Measurements from ENCODE around the gene NCAPD2.
"Not testable (repeated sequence)": the region's sequence is repeated elsewhere in the genome, so short reads cannot be mapped to it uniquely, and the experiment has no call there.

NCAPD2 gene

DNA sequence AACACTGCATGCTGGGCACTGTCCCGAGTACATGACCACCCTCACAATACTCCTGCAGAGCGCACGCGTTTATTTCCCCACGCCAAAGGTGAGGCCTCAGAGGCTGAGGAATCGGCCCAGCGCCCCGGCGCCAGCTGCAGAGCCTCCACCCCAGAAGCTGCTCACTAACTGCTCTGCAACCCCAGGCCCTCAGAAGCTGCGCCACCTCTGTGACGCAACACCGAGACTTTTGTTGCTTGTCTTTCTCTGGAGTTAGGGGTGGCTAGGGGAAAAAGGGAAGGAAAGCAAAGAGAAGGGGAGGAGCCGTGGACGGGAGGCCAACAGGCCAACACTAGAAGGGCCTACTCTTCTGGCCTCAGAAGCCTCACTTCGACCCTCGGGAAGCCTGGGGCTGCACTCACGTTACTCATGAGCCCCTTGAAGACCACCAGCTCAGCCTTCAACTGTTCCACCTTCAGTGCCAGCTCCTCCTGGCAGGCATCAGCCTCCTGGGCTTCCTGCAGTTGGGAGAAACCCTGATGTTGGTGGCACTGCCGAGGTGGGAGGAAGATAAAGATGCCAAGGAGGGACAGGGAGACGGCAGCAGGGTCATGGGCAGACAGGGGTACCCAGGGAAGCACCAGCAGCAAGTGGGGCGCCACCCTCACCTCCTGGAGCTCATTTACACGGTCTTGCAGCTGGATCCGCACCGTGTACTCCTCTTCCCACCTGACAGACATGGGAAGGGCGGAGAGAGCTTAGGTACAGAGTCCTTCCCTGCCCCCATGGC is 56.6 kb downstream of the NCAPD2 start:
- DNase-seq (ENCODE audit: low spot score): no peak

GRCh38 chr12:6551063-6551461 is 57.2 kb downstream of the NCAPD2 start:
- peak; percentile 74 for DNase-seq (ENCODE audit: low spot score)

GRCh38 chr12:6551496-6552139 is 57.7 kb downstream of the NCAPD2 start:
- no peak for DNase-seq (ENCODE audit: low spot score)

- no peak for DNase-seq (ENCODE audit: low spot score)
Observed at GRCh38 chr12:6552140-6552551, 58.2 kb downstream of the NCAPD2 start.

DNA sequence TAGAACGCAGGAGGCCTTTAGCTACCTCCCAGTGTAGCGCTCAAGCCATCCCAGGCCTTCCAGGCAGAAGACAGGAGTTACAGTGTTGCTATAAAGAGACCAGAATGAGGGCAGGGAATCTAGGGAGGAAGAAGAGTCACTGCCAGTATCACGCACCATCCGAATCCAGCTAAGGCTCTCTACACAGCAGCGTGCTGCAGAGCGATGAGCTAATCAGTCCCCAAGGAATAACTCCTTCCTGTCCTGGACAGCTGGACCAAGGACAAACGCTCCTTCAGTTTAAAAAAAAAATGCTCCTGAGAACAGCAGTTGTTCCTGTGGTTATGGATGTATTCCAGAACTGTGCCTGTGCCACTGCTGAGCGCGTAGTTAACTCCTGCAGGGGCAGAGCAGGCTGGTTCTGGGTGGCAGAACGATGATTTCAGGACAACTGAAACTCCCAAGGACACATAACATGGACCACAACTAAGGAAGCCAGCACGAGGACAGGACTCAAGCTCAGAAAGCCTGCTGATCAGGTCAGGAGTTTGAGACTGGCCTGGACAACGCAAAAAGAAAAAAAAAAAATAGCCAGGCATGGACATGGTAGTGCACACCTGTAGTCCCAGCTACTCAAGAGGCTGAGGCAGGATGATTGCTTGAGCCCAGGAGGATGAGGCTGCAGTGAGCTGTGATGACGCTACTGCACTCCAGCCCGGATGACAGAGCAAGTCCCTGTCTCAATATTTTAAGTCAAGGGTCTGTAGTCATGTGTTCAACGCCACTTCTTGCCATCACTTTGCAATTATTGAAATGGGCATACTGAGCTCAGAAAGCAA is 59.4 kb downstream of the NCAPD2 start:
- no peak for DNase-seq (ENCODE audit: low spot score)

DNA sequence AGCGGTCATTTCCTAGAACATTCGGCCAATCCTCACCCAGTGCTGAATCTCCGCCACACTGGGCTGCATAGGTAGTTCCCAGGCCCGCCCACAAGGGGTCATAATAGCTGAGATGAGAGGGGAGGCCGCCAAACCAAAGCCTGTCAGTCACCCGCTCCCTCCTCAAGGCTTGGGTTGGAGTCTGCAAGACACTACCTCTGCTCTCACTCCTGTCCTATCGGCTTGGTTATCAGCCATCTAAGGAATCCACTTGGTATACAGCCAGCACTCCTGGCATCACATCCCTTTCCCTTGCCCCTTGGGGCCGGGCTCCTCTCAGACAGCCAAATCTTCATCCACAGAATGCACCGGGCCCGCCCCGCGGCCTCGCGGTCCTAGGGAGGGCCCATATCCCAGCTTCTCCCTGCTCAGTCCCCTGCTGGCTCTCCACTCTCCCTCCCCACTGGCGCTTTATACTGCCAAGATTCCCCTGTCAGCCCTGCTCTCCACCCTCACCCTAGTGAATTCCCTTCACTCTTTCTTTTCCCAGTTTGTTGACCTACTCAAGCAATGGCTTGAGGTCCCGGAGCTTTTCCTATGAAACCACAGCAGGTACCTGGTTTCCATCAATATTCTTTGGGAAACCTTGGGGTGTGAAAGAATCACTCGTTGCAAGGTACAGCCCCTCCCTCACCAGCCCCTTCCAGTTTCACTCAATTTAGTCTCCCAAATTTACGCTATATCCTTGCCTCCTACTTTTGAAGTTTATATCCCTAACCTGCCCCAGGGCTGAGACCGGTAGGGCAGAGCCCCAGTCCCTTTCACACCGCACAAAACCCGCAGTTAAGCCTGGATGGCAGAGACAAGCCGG is 60.5 kb downstream of the NCAPD2 start:
- peak; percentile 71 for DNase-seq (ENCODE audit: low spot score)

GRCh38 chr12:6555018-6555691 is 61.3 kb downstream of the NCAPD2 start:
- no peak for DNase-seq (ENCODE audit: low spot score)

DNA sequence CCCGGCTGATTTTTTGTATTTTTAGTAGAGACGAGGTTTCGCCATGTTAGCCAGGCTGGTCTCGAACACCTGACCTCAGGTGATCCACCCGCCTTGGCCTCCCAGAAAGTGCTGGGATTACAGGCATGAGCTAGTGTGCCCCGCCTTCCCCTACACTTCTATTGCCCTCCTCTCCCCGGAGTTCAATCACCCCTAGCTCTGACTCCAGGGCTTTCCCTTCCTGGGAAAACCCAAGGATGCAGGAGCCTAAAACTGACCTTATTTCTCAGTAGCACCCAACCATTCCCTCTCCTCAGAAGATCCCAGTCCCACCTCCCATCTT is 62.6 kb downstream of the NCAPD2 start:
- not testable (repeated sequence) for DNase-seq (ENCODE audit: low spot score)

DNA sequence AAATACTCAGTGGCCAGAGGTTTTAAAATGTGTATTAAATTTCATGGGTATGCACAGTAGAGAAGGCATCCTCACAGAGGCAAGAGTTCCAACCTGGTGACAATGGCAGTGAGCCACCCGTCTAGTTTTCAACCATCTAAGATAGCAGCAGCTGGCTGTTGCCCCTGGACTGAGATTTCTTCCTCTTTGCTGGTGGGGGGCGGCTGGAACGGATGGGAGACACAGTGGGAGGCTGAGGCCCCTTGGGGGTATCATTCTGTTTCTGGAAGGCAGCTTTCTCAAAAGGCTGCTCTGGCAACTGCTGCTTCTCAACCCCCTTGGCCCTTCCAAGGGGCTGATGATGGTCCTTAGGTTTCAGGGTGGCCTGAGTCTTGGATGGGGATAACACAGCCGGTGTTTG is 63.0 kb downstream of the NCAPD2 start:
- DNase-seq (ENCODE audit: low spot score): no peak

DNA sequence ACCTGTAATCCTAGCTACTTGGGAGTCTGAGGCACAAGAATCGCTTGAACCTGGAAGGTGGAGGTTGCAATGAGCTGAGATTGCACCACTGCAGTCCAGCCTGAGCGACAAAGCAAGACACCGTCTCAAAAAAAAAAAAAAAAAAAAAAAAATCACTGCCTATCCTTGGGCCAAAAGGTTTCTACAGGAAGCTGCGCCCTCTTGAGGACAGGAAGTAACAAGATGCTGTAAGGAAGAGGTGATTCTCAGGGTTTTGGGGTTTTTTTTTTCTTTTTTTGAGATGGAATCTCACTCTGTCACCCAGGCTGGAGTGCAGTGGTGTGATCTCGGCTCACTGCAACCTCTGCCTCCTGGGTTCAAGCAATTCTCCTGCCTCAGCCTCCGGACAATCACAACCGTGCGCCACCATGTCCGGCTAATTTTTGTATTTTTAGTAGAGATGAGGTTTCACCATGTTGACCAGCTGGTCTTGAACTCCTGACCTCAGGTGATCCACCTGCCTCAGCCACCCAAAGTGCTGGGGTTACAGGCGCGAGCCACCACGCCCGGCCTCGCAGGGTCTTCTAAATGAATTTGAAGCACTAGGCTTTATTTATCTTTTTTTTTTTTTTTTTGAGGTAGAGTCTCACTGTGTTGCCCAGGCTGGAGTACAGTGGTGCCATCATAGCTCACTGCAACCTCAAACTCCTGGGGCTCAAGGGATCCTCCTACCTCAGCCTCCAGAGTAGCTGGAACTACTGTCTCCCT is 64.3 kb downstream of the NCAPD2 start:
- not testable (repeated sequence) for DNase-seq (ENCODE audit: low spot score)

DNA sequence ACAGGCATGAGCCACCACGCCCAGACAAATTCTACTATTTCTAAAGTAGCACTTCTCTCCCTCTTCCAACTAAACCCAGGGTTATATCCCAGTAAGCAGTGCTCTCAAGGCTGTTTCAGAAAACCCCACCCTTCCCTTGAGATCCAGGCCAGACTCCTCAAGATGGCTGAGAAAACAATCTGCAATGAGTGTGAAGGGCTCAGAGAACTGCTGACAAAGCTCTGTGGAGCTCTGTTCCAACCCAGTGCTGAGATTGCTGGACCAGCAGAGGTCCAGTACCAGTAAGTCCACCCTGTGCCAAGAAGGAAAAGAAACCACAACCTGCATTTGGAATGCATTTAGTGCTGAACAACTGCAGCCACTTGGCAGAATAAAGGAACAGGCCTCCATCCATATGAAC is 65.6 kb downstream of the NCAPD2 start:
- DNase-seq (ENCODE audit: low spot score): no peak

DNA sequence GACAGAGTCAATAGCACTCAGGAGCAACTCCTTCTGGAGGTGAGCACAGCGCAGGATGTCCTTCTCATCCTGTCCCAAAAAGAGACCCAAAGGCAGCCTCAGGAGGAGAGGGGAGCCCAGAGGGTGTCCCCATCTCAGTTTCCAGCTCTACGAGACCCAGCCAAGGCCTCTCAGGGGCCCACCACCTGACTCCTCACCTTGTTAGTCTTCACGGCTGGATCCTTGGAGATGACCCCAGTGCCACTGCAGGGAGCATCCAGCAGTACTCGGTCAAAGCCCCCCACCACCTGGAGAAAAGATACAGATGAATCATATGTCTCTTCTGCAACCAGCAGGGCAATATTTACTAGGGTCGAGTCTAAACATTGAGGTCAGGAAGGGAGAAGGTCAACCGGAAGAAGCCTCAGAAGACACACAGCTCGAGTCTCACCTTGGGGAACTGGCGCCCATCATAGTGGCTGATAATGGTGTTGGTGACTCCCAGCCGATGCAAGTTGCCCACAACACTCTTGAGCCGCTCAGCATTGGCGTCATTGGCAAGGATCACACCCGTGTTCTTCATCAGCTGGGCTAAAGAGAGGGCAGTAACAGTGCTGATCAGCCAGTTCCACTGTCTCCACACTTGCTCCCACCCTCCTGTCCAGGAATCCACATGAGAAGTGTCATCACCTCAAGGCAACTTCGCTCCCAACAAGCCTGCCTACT is 66.8 kb downstream of the NCAPD2 start:
- DNase-seq (ENCODE audit: low spot score): no peak

DNA sequence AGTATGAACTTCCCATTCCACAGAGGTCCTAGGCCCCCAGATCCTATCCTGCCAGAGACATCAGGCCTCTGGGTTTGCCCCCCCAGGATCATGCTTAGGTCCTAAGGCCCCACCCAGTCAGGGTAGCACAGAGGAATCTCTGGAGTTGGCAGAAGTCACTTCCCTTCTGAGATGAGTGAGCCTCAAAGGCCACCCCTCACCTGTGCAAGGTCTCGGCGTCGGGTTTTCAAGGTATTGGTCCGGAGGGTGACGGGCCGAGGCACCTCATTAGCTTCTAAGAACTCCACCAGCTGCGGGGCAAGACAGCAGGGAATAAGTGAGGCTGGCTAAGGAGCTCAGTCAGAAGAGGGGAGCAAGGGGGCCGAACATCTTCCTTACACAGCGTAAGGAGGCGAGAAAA is 69.0 kb downstream of the NCAPD2 start:
- DNase-seq (ENCODE audit: low spot score): no peak

GRCh38 chr12:6563448-6564050 is 69.6 kb downstream of the NCAPD2 start:
- no peak for DNase-seq (ENCODE audit: low spot score)

- no peak for DNase-seq (ENCODE audit: low spot score)
Observed at GRCh38 chr12:6567112-6567670, 73.3 kb downstream of the NCAPD2 start.

DNA sequence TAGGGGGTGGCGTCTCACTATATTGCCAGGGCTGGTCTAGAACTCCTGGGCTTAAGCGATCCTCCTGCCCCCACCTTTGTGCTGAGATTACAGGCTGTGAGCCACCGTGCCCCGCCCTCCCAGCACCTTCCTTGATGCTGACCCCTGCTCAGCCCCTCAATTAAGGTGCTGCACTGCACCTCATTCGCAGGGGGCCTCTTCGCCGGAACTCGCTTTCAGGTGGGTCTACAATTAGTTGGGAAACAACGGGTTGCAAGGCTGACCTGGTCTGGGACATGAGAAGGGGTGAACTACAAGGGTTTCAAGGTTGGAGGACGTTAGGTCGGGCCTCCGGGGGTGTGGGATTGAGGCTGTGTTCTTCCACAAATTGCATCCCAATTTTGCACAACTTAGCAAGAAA is 75.4 kb downstream of the NCAPD2 start:
- DNase-seq (ENCODE audit: low spot score): no peak

DNA sequence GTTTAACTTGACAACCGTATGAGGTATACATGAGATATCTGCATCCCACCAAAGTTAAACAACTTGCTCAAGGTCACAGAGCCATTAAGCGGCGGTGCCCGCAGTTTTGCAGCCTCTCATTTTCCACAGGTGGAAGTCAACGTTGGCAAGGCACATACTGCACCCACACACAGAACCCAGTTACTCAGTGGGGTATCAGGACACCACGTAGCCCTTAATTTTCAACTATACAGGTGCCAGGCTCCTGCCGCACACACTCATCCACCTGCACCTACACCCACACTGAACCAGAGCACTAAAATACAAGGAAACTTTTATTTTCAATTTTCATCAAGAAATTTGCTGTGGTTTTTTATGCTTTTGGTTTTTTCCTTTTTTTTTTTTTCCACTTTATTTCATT is 75.9 kb downstream of the NCAPD2 start:
- DNase-seq (ENCODE audit: low spot score): no peak

DNA sequence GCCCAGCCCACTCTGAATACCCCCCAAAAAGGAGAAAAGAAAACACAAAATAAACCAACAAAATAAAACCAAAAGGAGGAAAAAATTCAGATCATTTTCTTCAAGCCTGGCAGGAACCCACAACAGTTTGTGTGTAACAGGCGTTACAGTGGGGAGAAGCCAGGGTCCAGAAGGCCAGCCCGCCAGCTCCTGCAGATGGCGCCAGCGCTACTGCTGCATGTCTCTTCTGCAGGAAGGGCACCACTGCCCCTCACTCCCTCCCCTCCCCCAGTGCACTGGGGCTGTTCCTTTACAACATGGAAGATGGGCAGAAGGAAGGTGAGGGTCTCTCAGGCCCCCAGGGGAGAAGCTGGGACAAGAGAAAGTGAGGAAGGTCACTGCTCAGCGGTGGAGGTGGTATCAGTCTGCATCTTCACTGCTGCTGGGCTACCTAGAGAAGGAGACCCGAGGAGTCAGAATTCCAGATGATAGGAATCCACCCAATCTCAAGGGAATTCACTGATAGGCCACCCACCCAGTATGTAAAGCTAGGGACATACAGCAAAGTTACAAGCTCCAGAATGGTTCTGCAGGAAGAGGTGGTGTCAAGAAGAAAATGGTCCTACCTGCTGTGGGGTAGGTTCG is 76.5 kb downstream of the NCAPD2 start:
- DNase-seq (ENCODE audit: low spot score): no peak

DNA sequence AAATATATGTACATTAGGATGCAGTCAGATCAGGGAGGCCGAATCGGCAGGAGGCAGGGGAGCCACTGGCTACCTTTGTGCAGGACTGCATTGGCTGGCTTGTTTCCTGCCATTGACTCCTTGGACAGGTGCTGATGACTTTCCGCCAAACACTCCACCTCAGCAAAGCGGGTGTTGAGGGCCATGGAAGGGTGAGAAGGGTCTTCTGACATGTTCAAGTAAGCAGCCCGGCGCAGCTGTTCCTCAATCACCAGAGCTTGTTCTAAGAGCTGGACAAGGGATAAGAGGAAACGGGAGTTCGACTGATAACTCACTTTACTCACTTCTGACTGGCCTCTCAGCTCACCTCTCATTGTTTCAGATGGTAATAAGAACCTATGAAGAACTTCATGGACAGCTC is 79.1 kb downstream of the NCAPD2 start:
- DNase-seq (ENCODE audit: low spot score): no peak

Data from globus pallidus (tissue), 1 donor.